ENCODE measurements around the gene CRTC1.
"Not testable (repeated sequence)": the region's sequence is repeated elsewhere in the genome, so short reads cannot be mapped to it uniquely, and the experiment has no call there.

CRTC1 gene

DNA sequence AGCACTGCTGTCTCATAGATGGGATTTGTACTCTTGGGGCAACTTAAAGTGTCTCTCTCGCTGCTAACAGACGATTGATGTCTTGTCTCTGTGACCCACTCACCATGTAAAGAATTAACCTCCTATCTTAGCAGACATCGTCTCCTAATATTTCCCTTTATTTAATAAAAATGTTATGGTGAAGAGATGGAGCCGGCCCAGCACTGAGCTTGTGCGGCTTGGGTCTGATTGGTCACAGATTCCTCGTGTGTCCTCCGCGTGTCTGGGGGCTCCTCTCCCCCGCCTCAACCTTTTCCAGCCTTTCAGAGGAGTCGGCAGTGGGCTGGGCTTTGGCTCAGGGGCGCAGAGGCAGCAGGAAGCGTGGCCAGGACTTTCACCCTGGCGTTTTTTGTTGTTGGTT, 13.2 kb upstream of the CRTC1 start:
- no peak for DNase-seq

DNA sequence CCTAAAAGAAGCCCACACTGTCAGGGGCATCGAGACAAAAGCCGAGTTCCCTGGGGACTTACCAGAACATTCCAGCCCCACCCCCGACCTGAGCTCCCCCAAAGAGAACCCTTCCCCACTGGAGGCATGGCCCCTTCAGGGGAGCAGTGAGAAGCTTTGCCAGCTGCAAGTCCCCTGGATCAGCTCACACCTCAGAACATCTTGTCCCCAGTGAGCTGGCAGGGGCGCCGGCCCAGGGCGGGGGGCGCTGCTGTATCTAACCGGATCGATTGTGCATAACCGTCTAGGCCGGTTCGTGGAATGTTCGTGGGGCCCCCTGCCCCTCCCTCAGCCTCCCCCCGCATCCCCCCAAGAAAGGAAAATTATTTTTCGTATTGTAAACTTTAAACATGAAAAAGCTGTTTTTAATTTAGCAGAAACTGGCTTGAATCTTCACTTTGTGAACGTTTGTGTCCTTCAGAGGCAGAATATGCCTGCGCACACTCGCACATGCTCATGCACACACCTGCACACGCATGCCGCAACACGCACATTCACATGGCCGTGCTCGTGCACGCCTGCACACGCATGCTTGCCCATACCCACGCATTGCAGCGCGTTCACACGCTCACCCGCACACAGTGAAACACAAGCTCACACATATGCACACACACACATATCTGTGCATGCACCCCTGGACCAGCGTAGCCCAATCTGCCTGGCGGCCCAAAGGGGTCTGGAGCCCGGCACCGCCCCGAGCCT, 12.0 kb upstream of the CRTC1 start:
- DNase-seq = no peak

DNA sequence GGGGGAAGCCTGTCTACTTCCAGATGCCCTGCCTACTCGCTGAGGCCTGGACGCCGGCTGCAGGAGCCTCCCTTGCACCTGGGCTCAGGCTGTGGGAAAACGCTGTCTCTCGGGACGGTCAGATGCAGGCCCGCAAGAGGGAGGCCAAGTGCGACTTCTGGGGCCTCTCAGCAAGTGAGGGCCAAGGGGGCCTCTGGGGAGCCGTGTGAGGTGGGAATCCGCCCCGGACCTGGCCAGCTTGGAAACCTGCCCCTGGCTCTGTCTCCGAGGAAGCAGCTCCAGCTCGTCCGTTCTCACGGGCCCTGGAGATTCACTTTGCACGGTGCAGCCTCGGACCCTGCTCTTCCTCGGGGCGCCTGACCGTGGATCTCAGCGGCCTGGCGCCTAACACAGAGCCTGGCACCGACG, 11.4 kb upstream of the CRTC1 start:
- DNase-seq = no peak

DNA sequence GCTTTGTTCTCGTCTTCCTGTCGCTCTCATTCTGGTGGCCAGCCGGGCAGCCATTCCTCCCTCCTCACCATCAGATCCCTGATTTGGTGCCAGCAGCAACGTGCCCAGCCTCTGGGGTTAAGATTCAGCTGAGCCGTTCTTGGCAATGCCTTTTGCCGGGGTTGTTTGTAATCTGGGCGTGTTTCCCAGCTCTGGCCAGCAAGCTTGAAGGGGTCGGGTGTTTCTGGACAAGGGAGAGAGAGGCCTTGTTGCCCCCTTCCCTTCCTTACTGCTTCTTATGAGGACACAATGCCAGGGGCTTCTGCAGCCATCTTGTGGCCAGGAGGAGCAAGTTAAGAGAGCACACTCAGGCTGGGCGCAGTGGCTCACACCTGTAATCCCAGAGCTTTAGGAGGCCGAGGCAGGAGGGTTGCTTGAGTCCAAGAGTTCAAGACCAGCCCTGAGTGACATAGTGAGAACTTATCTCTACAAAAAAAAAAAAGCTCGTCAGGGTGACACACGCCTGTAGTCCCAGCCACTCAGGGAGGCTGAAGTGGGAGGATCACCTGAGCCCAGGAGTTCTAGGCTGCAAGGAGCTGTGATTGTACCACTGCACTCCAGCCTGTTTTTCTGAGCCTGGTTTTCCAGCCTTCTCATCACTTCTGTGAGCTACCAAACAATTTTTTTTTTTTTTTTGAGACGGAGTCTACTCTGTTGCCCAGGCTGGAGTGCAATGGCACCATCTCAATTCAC, 10.7 kb upstream of the CRTC1 start:
- DNase-seq = no peak

DNA sequence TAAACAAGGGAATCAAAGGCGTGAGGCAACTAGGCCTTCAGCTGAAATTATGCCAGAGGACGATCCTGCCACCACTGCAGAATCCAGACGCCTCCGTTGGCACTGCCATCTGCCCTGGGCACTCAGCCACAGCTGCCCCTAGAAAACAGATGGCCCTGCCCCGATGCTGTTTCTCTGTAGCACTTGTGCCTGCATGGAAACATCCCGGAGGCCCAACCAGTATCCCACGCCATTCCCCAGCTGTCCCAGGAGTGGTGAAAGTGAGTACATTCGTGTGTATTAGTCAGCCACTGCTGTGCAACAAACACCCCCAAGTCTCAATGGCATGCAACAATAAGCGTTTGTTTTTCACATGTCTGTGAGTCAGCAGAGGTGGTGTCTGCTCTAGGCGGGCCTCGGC, 8.9 kb upstream of the CRTC1 start:
- DNase-seq = no peak

DNA sequence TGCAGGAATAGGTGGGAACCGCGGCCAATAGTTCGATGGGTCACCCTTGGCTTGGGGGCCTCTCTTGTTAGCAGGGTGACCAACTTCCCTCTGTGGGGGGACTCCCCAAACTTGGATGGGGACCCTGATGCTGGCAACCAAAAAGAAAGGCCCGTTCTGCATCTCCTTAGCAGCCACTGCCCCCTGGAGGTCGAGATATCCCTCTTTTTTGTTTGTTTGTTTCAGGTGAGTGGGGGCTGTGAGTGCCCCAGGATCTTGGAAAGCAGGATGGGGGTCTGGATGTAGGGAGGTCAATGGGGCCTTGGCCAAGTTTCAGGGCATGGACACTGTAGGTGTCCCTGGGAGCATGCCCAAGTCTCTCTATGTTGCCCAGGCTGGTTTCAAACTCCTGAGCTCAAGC, 7.7 kb upstream of the CRTC1 start:
- DNase-seq = no peak

DNA sequence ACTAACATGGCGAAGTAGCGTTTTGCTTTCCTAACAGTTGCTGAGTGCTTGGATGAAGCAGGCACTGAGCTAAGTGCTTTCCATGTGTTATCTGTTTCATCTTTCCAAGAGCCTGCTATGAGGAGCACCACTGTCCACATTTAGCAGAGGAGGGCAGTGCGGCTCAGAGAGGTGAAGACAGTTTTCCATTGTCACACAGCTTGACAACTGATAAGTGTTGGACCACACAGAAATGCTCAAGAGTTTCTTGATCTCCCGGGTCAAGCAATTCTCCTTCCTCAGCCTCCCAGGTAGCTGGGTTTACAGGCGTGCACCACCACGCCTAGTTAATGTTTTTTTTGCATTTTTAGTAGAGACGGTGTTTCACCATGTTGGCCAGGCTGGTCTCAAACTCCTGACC, 6.8 kb upstream of the CRTC1 start:
- DNase-seq = no peak

DNA sequence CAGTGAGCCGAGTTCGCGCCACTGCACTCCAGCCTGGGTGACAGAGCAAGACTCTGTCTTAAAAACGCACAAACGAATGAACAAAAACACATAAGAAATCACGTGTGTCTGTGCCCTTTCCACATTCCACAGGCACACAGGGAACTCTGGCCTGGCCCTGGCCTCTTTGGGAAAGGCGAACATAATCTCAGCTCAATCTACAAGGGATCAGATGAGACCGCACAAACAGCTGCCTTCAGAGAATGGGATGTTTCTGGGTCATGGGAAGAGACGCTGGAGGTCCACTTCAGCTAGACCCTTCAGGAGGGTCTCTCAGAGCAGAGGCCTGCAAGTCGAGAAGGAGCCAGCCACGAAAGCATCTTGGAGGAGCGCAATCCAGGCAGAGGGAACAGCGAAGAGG, 6.3 kb upstream of the CRTC1 start:
- DNase-seq = no peak

DNA sequence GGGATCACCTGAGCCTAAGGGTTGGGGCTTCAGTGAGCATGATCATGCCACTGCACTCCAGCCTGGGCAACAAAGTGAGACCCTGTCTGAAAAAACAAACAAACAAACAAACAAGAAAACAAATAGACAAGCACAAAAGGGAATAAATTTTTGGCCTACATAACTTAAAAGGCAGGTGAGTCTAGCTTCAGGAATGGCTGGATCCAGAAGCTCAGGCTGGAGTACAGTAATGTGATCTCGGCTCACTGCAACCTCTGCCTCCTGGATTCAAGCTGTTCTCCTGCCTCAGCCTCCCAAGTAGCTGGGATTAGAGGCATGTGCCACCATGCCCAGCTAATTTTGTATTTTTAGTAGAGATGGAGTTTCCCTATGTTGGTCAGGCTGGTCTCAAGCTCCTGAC, 3.3 kb upstream of the CRTC1 start:
- not testable (repeated sequence) for DNase-seq

DNA sequence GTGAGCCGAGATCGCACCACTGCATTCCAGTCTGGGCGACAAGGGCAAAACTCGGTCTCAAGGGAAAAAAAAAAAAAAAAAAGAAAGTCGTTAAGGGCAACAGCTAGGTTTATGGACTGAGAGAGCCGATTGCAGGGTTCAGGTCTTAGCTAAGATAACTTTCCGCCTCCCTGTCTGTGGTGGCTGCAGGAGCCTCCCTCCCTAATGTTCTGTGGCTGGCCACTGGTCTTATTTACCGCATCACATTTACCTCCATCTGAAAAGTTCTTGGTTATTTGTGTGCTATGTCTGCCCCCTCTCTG, 722 bp upstream of the CRTC1 start:
- no peak for DNase-seq

DNA sequence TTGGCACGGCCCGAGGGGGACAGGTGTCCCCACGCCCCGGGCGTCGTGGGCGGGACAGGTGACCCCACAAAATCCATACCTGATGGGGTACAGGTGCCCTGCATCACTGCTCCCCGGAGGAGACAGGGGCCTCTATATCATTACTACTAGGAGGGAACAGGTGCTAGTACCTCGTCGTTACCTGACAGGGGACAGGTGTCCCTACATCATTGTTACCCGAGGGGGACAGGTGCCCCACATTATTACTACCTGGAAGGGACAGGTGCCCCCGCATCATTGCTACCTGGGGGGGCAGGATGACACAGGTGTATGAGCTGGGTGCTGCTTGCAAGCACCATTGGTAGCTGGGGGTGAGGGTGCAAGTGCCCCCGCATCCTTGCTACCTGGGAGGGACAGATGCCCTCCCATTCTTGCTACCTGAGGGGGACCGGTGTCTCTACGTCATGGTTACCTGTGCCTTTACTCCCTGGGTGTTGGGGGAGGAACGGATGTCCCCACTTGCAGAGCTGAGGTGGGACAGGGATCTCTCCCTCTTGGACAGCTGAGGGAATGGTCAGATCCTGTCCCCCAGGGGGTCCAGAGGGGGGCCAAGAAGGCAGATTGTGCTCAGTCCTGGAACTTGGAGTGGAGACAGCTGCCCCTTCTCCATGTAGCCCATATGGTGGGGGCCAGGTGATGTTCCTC, 620 bp downstream of the CRTC1 start:
- DNase-seq = no peak

DNA sequence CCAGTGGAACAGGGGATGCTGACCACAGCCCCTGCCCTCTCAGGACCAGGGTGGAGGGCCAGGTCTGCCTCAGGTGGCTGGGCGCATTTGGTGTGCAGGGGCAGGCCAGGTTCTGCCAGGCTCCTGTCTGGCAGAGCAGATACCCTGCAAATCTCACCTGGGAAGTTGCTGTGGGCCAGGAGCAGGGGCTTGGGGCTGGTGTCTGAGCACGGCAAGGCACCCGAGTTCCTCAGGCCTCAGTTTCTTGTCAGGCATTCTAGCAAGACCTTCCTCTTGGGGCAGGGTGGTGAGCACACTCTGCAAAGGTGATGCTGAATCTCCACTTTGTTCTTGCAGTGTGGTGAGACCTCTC, 1.1 kb downstream of the CRTC1 start:
- DNase-seq = no peak

DNA sequence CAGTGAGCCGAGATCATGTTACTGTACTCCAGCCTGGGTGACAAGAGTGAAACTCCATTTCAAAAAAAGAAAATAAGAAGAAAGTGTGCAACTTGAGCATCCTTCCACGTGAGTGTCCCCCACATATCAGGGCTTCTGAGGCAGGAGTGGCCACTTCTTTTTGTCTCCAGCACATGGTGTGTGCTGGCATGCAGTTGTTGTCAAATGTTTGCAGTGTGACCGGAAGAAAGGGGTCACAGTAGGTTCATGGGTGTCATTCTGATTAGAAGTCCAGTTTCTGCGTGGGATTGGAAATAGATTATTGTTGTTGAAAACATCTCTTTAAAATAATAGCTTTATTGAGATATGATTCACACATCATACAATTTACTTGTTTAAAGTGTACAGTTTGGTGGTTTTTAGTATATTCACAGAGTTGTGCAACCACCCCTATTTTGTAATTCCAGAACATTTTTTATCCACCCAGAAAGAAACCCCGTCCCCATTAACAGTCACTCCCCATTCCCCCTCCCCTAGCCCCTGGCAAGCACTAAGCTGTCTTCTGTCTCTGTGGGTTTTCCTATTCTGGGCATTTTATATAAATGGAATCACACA, 2.2 kb downstream of the CRTC1 start:
- DNase-seq = no peak

DNA sequence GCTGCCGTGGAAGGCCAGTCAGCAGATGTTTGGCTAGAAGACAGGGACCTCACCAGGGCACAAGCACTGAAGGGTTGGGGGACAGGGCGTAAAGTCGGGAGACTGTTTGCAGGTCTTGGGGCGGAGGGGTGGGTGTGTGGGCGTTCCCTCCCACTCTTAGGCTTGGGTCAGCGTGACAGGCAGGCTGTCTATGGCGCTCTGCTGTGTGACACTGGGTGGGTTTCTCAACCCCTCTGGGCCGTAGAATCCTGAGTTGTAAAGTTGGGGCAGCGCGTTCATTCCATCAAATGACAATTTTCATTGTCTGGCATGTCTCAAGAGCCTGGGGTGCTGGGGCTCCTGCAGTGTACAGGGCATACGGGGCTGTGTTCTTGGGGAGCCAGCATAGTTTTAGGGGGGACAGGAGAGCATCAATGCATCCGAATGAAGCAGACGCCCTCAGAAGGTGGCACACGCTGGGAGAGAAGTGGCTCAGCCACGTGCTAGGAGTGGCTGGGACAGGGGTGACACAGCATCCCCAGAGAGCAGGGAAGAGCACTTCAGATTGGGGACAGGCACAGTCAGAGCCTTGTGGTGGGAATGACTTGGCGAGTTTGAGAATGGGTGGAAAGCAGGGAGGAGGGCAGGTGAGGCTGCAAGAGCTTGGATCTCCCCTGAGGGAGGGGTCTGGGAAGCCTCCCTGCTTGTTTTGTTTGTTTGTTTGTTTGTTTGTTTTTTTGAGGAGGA, 4.4 kb downstream of the CRTC1 start:
- DNase-seq = no peak

DNA sequence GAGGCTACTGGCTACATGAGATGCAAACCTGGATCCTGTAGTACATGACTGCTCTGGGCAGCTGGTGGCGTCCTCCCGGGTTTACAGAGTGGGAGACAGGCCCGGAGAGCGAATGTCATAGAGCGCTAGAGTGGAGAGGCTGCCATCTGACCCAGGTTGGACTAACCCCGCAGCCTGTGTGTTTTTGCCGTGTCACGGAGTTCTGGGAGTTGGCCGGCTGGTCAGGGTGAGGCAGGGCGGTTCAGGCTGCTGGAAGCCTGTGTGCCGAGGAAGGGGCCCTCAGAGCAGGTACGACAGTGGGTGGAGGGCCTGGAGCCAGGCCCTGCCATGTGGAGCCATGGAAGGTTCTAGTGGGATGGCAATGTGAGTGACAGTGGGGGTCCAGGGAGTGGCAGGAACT, 12.5 kb downstream of the CRTC1 start:
- DNase-seq = no peak

DNA sequence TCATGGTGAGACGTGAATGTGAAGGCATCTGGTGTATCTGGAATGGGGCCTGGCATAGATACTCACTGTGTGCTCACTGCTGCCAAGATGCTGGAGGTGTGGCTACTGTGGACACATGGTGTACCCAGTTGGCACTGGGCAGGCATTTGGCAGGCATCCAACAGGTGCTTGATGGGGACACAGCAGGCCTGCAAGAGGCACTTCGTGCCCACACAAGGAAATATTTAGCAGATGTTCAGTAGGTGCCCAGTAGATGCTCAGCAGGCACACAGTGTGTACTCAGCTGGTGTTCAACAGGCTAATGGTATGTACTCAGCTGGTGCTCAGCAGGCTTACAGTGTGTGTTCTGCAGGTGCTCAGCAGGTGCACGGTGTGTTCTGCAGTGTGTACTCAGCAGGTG, 14.2 kb downstream of the CRTC1 start:
- no peak for DNase-seq

DNA sequence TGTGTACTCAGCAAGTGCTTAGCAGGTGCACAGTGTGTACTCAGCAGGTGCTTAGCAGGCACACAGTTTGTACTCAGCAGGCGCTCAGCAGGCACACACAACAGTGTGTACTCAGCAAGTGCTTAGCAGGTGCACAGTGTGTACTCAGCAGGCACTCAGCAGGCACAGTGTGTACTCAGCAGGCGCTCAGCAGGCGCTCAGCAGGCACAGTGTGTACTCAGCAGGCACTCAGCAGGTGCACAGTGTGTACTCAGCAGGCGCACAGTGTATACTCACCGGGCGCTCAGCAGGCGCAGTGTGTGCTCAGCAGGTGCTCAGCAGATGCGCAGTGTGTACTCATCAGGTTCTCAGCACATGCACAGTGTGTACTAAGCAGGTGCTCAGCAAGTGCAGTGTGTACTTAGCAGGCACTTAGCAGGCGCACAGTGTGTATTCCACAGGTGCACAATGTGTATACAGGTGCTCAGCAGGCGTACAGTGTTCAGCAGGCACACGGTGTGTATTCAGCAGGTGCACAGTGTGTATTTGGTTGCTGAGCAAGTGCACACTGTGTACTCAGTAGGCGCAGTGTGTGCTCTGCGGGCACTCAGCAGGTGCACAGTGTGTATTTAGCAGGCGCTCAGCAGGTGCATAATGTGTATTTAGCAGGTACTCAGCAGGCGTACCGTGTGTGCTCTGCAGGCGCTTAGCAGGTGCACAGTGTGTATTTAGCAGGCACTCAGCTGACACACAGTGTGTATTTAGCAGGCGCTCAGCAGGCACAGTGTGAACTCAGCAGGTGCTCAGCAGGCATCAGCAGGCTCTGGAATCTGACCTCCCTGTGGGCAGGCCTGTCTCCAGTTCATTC, 15.1 kb downstream of the CRTC1 start:
- no peak for DNase-seq

DNA sequence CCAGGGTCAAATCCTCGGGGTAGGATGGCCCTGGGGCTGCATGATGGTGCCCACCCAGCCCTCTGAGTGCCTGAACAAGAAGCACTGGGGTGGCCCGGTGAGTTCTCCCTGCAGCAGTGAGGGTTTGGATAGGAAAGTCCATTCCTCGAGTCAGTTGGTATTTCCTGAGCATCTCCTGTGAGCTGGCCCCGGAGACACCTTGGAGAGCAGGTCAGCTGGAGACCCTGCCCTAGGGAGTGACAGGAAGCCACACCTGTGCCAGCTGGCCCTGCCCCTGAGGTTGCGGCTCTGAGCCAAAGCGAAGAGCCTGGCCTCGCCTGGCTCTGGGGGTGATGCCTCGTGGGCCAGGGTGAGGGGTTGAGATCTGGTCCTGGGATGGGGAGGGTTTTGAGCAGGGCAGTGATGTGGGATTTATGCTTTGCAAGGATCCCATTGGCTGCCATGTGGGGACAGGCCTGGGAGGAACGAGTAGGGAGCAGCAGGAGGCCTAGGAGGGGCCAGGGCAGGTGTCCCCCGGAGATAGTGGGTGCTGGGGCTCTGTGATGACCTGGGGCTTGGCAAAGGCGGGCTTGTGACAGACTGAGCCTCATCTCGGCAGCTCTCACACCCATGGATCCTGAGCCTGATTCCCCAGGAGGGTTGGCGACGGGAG, 16.0 kb downstream of the CRTC1 start:
- DNase-seq = no peak

DNA sequence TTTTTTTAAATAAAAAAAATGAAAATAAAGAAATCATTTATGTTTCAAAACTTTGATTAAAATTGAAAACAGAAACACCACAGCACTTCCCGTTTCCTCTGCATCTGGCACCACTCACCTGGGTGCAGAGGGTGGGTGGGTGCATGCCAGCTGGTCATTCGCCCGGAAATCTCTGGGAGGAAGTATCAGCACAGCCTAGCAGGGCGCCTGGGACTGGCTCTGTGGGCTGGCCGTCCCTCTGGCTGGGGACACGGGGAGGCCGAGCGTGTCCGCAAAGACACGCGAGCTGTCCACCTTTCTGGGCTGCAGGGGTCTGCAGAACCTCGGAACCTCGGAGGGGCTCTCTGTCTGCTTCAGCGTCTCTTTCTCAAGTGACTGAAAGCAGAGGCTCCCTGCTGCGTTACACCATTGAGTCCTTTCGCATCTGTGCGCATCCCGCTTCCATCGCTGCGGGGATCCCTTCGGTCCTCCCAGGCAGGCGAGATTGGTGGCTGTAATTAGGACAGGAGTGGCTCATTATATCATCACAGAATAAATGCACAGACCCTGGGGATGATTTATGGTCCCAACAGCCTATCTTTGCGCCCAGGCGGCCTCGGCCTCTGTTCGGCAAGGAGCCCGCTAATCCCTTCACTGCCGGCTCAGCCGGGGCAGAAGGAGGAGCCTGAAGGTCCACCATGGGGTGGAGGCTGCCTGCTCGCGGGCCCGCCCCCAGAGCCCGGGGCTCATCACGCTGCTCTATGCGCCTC, 17.2 kb downstream of the CRTC1 start:
- peak; percentile 85 for DNase-seq

DNA sequence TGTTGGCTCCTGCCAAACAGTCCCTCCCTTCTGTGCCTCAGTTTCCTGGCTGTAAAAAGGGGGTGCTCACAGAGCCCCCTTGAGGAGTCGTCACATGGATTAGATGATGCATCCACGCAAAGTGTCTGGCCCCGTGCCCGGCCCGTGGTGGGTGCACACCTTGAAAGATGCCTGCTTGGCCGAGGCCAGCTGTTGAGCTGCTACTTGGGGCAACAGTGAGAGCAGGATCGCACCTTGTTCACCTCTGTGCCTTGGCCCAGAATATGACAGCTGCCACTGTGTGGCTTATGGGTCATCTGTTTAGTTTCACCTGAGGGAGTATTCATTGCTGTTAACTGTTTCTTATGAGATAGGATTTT, 17.7 kb downstream of the CRTC1 start:
- DNase-seq = no peak

DNA sequence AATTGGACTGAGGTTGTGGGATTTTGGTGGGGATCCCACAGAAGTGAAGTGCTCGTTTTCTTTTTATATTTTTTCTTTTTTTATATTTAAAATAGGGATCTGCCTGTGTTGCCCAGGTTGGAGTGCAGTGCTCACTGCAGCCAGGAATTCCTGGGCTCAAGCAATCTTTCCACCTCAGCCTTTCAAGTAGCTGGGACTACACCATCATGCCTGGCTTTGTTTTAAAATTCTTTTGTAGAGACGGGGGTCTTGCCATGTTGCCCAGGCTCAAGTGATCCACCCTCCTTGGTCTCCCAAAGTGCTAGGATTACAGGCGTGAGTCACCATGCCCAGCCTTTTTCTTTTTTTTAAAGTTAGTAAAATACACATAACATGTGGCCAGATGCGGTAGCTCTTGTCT, 20.6 kb downstream of the CRTC1 start:
- no peak for DNase-seq
